Central memory CD8-positive, alpha-beta T cell (primary cell): ENCODE results near the gene LPCAT3.
"Not testable (repeated sequence)": the region's sequence is repeated elsewhere in the genome, so short reads cannot be mapped to it uniquely, and the experiment has no call there.

Experiments
- ATAC-seq: fragments of 150-1000 bp; cut with Tn5 transposase; replicated peaks from 2 replicates; pipeline ENCODE4 v1.10.0; 2022; ENCODE audit warnings: mild to moderate bottlenecking, moderate FRiP score, moderate number of reproducible peaks; ENCODE audit not compliant: poor library complexity, severe bottlenecking; ENCODE audit errors: extremely low read depth
- DNase-seq, 2 donors: peaks; one replicate each; pipeline ENCODE4 v3.0.0; 2021; ENCODE audit warnings: low spot score in 2 of 2
- H3K27ac Mint-ChIP-seq: one replicate; pipeline ENCODE4 v1.8.0; 2022; ENCODE audit warnings: low read depth, mild to moderate bottlenecking, moderate library complexity, mixed read lengths
- H3K27me3 Mint-ChIP-seq: one replicate; pipeline ENCODE4 v1.8.0; 2022; ENCODE audit warnings: mixed read lengths
- H3K36me3 Mint-ChIP-seq: one replicate; pipeline ENCODE4 v1.8.0; 2022; ENCODE audit warnings: mild to moderate bottlenecking, moderate library complexity, mixed read lengths; ENCODE audit not compliant: insufficient read depth
- H3K4me1 Mint-ChIP-seq: one replicate; pipeline ENCODE4 v1.8.0; 2022; ENCODE audit warnings: mixed read lengths
- H3K4me3 Mint-ChIP-seq: one replicate; pipeline ENCODE4 v1.8.0; 2022; ENCODE audit warnings: mild to moderate bottlenecking, moderate library complexity, mixed read lengths
- H3K9me3 Mint-ChIP-seq: one replicate; pipeline ENCODE4 v1.8.0; 2022; ENCODE audit warnings: mixed read lengths

The LPCAT3 gene

DNA sequence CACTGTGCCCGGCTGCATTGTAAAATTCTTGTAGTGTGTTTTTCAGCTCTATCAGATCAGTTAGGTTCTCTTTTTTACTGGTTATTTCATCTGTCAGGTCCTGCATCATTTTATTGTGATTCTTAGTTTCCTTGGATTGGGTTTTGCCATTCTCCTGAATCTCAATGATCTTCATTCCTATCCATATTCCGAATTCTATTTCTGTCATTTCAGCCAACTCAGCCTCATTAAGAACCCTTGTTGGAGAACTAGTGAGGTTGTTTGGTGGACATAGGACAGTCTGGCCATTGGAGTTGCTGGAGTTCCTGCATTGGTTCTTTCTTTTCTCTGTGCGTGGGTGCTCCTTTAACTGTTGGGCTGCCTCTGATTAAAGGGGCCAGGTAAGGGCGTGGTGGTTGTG, 36.6 kb upstream of the LPCAT3 start:
- no peaks in the 10 kb centered on the region for H3K4me1 Mint-ChIP-seq
- DNase-seq (no peak), ATAC-seq (no peak)
- peaks cover 72% of the 10 kb centered on the region for H3K27me3 Mint-ChIP-seq
- H3K4me3 Mint-ChIP-seq = no peak overlapping the region
- H3K27ac Mint-ChIP-seq = no peak overlapping the region
- no peaks in the 10 kb centered on the region for H3K36me3 Mint-ChIP-seq
- no peaks in the 10 kb centered on the region for H3K9me3 Mint-ChIP-seq

DNA sequence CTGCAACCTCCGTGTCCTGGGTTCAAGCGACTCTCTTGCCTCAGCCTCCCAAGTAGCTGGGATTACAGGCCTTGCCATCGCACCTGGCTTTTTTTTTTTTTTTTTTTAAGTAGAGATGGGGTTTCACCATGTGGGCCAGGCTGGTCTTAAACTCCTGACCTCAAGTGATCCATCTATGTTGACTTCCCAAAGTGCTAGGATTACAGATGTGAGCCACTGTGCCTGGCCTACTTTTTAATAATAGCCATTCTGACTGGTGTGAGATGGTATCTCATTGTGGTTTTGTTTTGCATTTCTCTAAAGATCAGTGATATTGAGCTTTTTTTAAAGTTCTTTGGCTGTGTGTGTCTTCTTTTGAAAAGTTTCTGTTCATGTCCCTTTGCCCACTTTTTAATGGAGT, 31.7 kb upstream of the LPCAT3 start:
- not testable (repeated sequence) for ATAC-seq, H3K4me1 Mint-ChIP-seq, H3K9me3 Mint-ChIP-seq, H3K36me3 Mint-ChIP-seq, DNase-seq, H3K27ac Mint-ChIP-seq, H3K4me3 Mint-ChIP-seq
- H3K27me3 Mint-ChIP-seq = peaks cover 23% of the 10 kb centered on the region

DNA sequence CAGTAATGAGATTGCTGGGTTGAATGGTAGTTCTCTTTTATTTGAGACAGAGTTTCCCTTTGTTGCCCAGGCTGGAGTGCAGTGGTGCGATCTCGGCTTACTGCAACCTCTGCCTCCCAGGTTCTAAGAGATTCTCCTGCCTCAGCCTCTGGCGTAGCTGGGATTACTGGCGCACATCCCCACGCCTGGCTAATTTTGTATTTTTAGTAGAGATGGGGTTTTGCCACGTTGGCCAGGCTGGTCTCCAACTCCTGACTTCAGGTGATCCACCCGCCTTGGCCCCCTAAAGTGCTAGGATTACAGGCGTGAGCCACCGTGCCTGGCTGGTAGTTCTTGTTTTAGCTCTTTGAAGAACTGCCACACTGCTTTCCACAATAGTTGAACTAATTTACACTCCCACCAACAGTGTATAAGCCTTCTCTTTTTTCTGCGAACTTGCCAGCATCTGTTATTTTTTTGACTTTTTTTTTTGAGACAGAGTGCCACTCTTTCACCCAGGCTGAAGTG, 31.2 kb upstream of the LPCAT3 start:
- H3K4me3 Mint-ChIP-seq, H3K27ac Mint-ChIP-seq, H3K36me3 Mint-ChIP-seq, DNase-seq, H3K4me1 Mint-ChIP-seq, H3K9me3 Mint-ChIP-seq, ATAC-seq: not testable (repeated sequence)
- peaks cover 19% of the 10 kb centered on the region for H3K27me3 Mint-ChIP-seq

DNA sequence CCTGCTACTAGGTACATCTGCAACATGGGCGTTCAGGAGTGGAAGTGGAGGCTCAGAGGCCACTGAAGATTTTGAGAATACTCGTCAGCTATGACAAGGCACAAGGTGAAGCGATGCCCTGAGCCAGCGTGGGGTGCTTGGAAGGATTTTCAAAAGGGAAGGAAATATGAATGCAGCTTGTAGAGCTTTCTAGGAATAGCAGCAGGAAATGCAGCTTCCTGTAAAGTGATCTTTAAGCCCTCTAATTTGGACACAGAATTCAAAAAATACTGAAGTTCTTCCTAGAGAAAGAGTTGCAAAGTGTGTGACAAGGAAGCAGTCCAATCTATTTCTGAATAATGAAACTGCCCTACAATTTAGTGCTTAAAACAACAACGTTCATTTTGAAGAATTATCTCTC, 29.0 kb upstream of the LPCAT3 start:
- Mint-ChIP-seq H3K4me1 (no peaks in the 10 kb centered on the region), H3K36me3 (no peaks in the 10 kb centered on the region), H3K27ac (no peak overlapping the region), H3K4me3 (no peak overlapping the region), H3K9me3 (no peaks in the 10 kb centered on the region), H3K27me3 (no peaks in the 10 kb centered on the region)
- ATAC-seq (no peak), DNase-seq (no peak)

DNA sequence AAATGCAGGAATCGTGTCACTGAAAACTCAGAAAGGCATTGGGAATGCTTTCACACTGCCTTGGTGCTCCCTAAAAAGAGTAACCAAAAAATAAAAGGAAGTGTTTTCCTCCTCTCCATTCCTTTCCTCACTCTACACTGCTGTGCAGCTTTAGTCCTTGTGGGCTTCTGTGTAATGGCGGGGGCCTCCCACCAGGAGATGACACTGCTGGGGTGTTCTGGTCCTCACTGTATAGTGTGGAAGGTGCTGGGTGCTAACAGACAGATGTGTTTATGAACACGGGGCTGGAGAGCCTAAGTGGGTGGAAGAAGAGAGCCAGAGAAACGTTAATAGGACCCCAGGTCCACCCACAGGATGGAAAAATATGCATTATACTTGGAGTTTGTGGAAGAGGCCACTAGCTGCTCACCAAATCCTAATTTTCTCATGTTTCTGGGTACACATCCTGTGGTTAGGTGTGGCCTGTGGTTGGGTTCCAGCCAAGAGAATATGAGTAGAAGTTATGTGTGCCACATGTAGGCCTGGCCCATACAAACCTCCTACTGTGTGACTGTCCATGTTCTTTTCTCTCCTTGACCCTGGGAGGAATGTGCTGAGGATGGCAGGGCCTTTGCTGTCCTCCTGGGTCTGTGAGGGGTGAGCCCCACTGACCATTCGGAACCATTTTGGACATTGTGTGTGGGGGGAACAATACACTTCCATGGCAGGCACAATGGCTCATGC, 28.3 kb upstream of the LPCAT3 start:
- Mint-ChIP-seq H3K27ac (no peak overlapping the region), H3K9me3 (no peaks in the 10 kb centered on the region), H3K4me1 (no peaks in the 10 kb centered on the region), H3K36me3 (no peaks in the 10 kb centered on the region), H3K4me3 (no peak overlapping the region), H3K27me3 (no peaks in the 10 kb centered on the region)
- DNase-seq (no peak), ATAC-seq (no peak)

DNA sequence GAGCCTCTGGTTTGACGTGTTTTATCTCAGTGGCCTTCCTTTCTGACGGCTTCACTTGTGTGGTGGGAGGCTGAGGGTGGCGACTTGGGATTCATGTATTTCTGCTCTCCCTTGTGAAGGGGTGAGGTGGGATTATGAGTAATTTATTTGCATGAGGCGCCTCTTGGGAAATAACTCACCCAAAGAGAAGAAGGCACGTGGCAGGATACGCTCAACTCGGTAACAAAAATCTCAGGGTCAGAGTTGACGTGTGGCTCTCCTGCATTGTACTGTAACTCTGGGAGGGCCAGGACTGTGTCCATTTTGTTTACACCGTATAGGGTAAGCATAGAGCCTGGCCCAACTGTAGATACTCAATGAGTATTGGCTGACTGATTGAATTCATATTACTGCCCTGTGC, 27.6 kb upstream of the LPCAT3 start:
- ATAC-seq (no peak), DNase-seq (no peak)
- Mint-ChIP-seq H3K4me3 (no peak overlapping the region), H3K9me3 (no peaks in the 10 kb centered on the region), H3K27me3 (no peaks in the 10 kb centered on the region), H3K27ac (no peak overlapping the region), H3K4me1 (no peaks in the 10 kb centered on the region), H3K36me3 (no peaks in the 10 kb centered on the region)

DNA sequence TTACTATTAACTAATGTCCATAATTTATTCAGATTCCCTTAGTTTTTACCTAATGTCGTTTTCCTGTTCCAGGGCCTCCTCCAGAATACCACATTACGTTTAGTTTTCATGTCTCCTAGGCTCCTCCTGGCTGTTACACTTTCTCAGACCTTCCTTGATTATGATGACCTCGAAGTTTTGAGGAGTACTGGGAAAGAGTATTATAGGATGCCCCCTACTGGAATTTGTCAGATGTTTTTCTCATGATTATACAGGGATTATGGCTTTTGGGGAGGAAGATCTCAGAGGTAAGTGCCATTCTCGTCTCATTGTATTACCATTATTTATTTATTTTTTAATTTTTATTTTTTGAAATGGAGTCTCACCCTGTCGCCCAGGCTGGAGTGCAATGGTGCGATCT, 24.6 kb upstream of the LPCAT3 start:
- ATAC-seq = no peak
- H3K27ac Mint-ChIP-seq = no peak overlapping the region
- peaks cover 2% of the 10 kb centered on the region for H3K36me3 Mint-ChIP-seq
- no peaks in the 10 kb centered on the region for H3K27me3 Mint-ChIP-seq
- no peak overlapping the region for H3K4me3 Mint-ChIP-seq
- no peaks in the 10 kb centered on the region for H3K9me3 Mint-ChIP-seq
- DNase-seq = no peak
- no peaks in the 10 kb centered on the region for H3K4me1 Mint-ChIP-seq

DNA sequence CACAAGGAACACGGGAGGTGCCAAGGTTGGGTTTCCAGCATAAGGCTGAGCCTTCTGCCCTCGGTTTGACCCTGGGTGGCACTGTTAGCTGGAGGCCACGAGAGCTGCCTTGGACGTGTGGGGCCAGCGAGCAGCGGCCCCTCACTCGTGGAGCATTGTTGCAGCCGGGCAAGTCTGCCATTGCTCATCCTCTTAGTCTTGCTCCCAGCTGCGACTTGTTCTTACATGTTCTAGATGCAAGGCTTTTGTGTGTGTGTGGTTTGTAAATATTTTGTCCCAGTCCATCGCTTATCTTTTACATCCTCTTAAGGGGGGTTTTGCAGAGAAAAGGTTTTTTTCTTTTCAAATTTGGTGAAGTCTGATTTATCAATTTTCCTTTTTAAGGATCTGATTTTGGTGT, 21.1 kb upstream of the LPCAT3 start:
- Mint-ChIP-seq H3K27me3 (no peaks in the 10 kb centered on the region), H3K36me3 (peaks cover 2% of the 10 kb centered on the region), H3K27ac (no peak overlapping the region), H3K4me3 (no peak overlapping the region), H3K4me1 (peaks cover 6% of the 10 kb centered on the region), H3K9me3 (no peaks in the 10 kb centered on the region)
- DNase-seq (no peak), ATAC-seq (no peak)

DNA sequence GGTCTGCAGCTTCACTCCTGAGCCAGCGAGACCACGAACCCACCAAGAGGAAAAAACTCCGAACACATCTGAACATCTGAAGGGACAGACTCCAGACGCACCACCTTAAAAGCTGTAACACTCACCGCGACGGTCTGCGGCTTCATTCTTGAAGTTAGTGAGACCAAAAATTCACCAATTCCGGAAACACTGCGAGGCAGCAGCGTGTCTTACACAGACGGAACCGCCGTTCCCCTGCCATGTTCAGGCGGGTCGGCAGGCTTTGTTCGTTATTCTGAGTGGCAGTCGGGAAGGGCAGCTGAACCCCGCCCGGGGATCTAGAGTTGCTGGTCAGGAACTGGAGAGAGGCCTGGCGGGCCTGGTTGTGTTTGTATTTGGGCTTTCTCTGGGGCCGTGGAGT, 20.3 kb upstream of the LPCAT3 start:
- ATAC-seq (no peak), DNase-seq (no peak)
- no peak overlapping the region for H3K27ac Mint-ChIP-seq
- no peak overlapping the region for H3K4me3 Mint-ChIP-seq
- H3K36me3 Mint-ChIP-seq = peaks cover 2% of the 10 kb centered on the region
- peaks cover 6% of the 10 kb centered on the region for H3K4me1 Mint-ChIP-seq
- no peaks in the 10 kb centered on the region for H3K27me3 Mint-ChIP-seq
- H3K9me3 Mint-ChIP-seq = no peaks in the 10 kb centered on the region

DNA sequence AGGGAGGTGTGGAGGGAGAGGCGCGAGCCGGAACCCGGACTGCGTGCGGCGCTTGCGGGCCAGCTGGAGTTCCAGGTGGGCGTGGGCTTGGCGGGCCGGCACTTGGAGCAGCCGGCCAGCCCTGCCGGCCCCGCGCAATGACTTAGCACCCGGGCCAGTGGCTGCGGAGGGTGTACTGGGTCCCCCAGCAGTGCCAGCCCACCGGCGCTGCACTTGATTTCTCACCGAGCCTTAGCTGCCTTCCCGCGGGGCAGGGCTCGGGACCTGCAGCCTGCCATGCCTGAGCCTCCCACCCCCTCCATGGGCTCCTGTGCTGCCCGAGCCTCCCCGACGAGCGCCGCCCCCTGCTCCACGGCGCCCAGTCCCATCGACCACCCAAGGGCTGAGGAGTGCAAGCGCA, 19.1 kb upstream of the LPCAT3 start:
- not testable (repeated sequence) for H3K27me3 Mint-ChIP-seq, ATAC-seq, DNase-seq, H3K36me3 Mint-ChIP-seq, H3K27ac Mint-ChIP-seq, H3K4me1 Mint-ChIP-seq, H3K4me3 Mint-ChIP-seq, H3K9me3 Mint-ChIP-seq

DNA sequence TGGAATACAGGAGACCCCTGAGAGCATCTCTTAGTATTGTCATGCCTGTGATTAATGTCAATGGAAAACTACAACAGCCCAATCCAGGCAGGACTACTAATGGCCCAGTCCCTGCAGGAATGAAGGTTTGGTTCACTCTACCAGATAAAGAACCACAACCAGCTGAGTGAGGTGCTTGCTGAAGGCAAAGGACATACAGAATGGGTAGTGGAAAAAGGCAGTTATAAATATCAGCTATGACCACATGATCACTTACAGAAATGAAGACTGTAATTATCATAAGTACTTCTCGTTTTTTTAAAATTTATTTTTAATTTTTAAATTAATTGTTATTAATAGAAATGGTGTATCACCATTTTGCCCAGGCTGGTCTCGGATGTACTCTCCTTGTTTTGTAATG, 17.2 kb upstream of the LPCAT3 start:
- no peak overlapping the region for H3K4me3 Mint-ChIP-seq
- H3K36me3 Mint-ChIP-seq = peaks cover 2% of the 10 kb centered on the region
- no peaks in the 10 kb centered on the region for H3K27me3 Mint-ChIP-seq
- ATAC-seq (no peak), DNase-seq (no peak)
- no peaks in the 10 kb centered on the region for H3K9me3 Mint-ChIP-seq
- H3K4me1 Mint-ChIP-seq = peaks cover 6% of the 10 kb centered on the region
- H3K27ac Mint-ChIP-seq = no peak overlapping the region

DNA sequence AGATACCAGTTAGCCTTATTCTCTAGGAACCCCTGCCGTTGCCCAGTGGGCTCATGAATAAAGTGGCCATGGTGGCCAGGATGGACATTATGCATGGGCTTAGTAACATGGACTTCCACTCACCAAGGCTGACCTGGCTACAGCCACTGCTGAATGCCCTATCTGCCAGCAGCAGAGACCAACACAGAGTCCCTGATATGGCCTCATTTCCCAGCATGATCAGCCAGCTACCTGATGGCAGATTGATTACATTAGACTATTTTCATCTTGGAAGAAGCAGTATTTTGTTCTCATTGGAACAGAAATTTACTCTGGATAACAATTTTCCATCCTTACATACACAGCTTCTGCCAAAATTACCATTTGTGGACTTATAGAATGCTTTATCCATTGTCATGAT, 16.2 kb upstream of the LPCAT3 start:
- Mint-ChIP-seq H3K4me1 (peaks cover 6% of the 10 kb centered on the region), H3K27me3 (no peaks in the 10 kb centered on the region), H3K36me3 (peaks cover 2% of the 10 kb centered on the region), H3K9me3 (no peaks in the 10 kb centered on the region), H3K27ac (no peak overlapping the region), H3K4me3 (no peak overlapping the region)
- ATAC-seq (no peak), DNase-seq (no peak)

DNA sequence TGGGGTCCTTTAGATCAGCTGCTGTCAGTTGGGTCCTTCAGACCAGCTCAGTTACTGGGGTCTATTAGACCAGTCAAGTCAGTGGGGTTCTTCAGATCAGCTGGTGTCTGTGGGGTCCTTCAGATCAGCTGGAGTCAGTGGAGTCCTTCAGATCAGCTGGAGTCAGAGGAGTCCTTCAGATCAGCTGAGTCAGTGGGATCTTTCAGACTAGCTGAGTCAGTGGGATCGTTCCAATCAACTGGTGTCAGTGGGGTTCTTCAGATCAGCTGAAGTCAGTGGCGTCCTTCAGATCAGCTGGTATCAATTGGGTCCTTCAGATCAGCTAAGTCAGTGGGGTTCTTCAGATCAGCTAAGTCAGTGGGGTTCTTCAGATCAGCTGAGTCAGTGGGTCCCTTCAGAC, 14.7 kb upstream of the LPCAT3 start:
- H3K27me3 Mint-ChIP-seq = no peaks in the 10 kb centered on the region

More for the DNA sequence above, 14.7 kb upstream of the LPCAT3 start:
- H3K27ac Mint-ChIP-seq = no peak overlapping the region
- ATAC-seq (no peak), DNase-seq (no peak)
- H3K4me1 Mint-ChIP-seq = peaks cover 6% of the 10 kb centered on the region
- H3K36me3 Mint-ChIP-seq = no peaks in the 10 kb centered on the region
- H3K9me3 Mint-ChIP-seq = no peaks in the 10 kb centered on the region
- H3K4me3 Mint-ChIP-seq = no peak overlapping the region
